GM12801 (cell line): Measurements from ENCODE around the gene ALDH9A1.

Experiments used
- TF ChIP-seq, protein P1 (sequence below): IDR thresholded peaks from one replicate; pipeline ENCODE4 v1.5.1; 2011; ENCODE audit warnings: control low read depth; ENCODE audit not compliant: insufficient read length; ENCODE audit errors: extremely low read depth

The ALDH9A1 gene

DNA sequence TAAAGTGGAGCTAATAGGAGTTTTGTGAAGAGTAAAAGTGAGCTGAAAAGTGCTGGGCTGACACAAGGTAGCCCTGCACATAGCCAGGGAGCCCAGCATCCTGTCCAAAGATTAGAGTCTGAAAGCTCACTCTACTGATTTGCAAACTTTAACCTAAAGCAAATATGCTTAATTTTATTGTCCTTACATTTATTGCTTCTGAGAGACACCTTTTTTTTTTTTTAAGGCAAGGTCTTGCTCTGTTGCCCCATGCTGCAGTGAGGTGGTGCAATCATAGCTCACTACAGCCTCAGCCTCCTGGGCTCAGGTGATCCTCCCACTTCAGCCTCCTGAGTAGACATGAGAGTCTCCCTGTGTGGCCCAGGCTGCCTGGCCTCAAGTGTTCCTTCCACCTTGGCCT, 50.8 kb downstream of the ALDH9A1 start:
- TF ChIP-seq, protein P1, sequence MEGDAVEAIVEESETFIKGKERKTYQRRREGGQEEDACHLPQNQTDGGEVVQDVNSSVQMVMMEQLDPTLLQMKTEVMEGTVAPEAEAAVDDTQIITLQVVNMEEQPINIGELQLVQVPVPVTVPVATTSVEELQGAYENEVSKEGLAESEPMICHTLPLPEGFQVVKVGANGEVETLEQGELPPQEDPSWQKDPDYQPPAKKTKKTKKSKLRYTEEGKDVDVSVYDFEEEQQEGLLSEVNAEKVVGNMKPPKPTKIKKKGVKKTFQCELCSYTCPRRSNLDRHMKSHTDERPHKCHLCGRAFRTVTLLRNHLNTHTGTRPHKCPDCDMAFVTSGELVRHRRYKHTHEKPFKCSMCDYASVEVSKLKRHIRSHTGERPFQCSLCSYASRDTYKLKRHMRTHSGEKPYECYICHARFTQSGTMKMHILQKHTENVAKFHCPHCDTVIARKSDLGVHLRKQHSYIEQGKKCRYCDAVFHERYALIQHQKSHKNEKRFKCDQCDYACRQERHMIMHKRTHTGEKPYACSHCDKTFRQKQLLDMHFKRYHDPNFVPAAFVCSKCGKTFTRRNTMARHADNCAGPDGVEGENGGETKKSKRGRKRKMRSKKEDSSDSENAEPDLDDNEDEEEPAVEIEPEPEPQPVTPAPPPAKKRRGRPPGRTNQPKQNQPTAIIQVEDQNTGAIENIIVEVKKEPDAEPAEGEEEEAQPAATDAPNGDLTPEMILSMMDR: no peak

DNA sequence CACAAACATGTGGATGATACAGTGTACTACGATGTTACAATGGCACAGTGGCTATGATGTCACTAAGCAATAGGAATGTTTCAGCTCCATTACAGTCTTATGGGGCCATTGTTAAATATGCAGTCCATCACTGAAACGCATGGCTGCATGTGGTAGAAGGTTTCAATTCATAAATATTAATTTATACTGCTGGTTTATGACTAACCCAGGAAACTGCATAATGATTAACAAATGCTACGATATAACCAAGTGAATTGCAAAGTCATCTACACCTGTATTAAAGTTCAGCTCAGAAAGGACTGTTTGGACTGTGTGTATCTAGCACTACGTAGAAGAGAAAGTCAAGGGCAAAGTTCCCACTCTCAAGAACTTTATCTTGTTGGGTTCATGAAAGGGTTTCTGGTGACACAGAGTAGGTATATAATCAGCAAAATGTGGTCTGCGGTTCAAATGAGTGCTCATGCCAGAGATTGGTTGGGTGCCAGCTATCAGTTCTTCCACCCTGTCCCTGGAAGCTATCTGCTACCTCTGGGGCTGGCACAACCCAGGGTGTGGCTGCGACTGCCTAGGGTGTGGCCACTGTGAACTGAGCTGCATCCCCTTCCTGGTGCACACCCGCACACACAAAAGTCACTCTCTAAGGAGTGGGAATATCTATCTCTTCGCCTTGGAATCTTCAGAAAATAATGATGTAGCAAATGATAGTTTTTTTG, 52.6 kb downstream of the ALDH9A1 start:
- TF ChIP-seq, protein P1: no peak

DNA sequence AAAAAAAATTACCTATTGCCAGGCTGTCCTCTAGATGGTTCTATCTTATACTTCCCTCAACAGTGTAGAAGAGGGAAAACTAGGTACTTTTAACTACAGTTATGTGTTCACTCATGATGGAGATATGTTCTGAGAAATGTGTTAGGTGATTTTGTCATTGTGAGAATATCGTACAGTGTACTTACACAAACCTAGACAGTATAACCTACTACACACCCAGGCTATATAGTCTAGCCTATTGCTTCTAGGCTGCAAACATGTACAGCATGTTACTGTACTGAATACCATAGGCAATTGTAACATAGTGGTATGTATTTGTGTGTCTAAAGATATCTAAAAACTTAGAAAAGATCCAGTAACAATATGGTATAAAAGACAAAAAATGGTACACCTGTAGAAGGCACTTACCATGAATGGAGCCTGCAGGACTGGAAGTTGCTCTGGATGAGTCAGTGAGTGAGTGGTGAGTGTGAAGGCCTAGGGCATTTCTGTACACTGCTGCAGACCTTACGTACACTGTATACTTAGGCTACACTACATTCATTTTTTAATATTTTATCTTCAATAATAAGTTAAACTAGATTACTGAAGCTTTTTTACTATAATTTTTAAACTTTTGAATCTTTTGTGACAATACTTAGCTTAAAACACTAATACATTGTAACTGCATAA, 54.2 kb downstream of the ALDH9A1 start:
- TF ChIP-seq, protein P1: no peak

DNA sequence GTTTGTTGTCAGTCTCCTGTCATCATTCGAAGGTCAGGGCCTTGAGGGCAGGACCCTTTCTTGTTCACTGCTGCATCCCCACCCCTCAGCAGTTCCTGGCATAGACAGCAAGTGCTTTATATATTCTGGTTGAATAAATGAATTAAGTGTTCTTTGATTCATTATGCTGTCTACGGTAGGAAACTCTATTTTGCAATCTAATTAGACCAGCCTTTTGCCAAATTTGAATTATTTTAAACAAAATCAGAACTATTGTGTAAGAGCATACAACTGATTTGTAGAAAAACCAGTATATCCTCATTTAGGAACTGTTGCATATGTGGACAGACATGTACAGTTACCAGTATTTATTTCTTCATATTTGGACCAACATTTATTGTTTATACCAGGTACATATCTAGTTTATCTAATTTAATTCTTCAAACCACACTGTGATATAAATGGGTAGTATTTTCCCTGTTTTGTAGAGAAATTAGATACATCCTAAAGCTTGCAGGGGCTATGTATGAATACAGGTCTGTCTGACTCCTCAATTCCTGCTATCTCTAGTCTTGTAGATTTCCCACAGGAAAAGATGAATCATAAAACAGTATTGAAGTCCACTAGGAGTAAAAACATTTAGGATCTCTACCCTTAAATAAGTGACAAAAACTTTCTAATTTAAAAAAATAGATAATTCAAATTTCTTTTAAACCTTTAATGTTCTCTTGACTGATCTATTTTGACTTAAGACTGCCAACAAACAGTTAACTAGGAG, 57.0 kb downstream of the ALDH9A1 start:
- TF ChIP-seq, protein P1: no peak

DNA sequence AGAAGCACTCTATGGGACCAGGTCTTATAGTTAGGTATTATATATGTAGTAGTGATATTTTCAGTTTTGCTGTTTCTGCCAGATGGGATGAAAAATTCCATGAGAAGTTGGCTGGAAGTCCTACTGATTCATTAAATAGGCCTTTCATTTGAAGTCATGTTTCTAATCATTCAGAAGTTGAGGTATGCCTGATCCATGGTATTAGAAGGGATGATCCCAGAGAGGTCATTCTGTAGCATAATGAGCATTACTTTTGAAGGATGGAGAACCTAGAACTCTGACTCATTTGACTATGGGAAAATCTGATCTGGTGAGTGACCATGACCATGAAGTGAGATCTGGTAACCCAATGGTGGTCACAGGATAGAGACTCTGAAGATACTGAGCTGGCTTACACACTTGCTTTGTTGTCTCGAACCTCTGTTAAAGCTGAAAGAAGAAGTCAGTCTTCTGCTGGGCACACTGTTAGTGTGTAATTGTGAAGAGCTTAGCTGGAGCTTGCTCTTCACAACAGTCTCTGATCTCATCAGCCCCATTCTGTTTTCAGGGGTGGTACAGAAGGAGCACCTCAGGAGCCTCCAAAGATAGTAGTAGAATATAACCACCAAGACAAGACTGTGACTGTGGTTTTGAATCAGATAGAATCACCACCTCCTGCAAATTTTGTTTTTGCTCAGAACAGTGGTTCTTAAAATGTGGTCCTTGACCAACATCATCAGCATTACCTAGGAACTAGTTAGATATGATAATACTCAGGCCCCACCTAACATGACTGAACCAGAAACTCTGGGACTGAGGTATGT, 58.3 kb downstream of the ALDH9A1 start:
- TF ChIP-seq, protein P1: no peak

DNA sequence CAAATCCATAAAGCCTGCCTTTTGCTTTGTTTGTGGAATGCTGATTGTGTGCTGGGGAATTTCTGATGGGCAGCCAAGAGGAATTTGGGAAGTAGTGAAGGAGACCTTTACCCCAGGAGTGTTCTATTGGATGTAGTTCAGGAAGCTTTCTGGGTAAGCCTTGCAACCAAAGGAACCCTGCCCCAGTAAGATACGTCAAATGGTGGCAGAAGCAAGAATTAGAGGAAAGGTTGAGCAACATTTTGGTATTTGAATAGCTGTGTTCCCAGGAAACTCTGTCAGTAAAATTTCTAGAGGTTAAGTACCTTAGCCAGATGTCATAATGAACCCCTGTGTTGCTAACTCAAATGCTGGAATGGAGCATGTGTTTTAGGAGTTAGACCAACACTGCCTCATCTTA, 60.9 kb downstream of the ALDH9A1 start:
- TF ChIP-seq, protein P1: no peak

DNA sequence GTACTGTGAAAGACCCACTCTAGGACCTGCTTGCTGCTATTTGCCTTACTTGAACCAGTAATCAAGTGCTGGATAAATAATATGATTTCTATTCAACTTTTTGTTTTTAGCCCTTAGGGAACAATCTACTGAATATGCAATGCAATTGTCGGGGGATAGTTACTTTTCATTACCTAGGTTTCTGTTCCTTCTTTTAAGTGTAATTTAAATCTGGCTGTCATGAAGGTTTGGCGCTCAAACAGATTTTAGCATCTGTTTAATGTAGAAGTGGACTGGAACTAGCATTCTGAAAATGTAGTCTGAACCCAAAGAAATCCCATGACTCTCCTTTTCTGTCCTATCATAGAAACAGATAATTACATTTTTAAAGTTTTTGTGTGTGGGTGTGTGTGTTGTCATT, 62.5 kb downstream of the ALDH9A1 start:
- TF ChIP-seq, protein P1: no peak
